Aorta (tissue), 5 donors: Measurements from ENCODE around the gene TNFSF15. TPM values are rescaled to one million over a fixed set of nuclear protein-coding genes. Genes with fewer than 3 reads are reported as not detected.

Experiments used
- ATAC-seq: fragments of 200-7000 bp; cut with Tn5 transposase; one replicate; pipeline ENCODE4 v1.9.1; 2022; ENCODE audit warnings: moderate library complexity; ENCODE audit not compliant: low FRiP score
- DNase-seq, 2 donors: peaks; one replicate each; pipeline ENCODE4 v3.0.0-alpha.2; 2020
- H3K27ac ChIP-seq, 2 donors: one replicate each; pipeline ENCODE4 v1.5.1; 2013; ENCODE audit warnings: low read length in 2 of 2, mild to moderate bottlenecking in 2 of 2, moderate library complexity in 2 of 2, control low read depth in 1 of 2, inconsistent platforms in 1 of 2, low read depth in 1 of 2
- H3K27me3 ChIP-seq, 2 donors: one replicate each; pipeline ENCODE4 v1.6.1; 2013; ENCODE audit warnings: control low read depth in 1 of 2, low read length in 1 of 2, mild to moderate bottlenecking in 1 of 2, moderate library complexity in 1 of 2; ENCODE audit not compliant: insufficient read depth in 2 of 2, control insufficient read depth in 1 of 2
- H3K36me3 ChIP-seq, 2 donors: one replicate each; pipeline ENCODE4 v1.6.1; 2013; ENCODE audit warnings: control low read depth in 1 of 2, low read length in 1 of 2, mild to moderate bottlenecking in 1 of 2; ENCODE audit not compliant: insufficient read depth in 2 of 2, control insufficient read depth in 1 of 2
- H3K4me1 ChIP-seq, 2 donors: one replicate each; pipeline ENCODE4 v1.6.1; 2013; ENCODE audit warnings: low read length in 2 of 2, control low read depth in 1 of 2, mild to moderate bottlenecking in 1 of 2, moderate library complexity in 1 of 2; ENCODE audit not compliant: insufficient read depth in 2 of 2, control insufficient read depth in 1 of 2
- H3K4me3 ChIP-seq, 2 donors: one replicate each; pipeline ENCODE4 v1.5.1; 2013; ENCODE audit warnings: low read length in 2 of 2, control low read depth in 1 of 2, mild to moderate bottlenecking in 1 of 2
- H3K9me3 ChIP-seq: one replicate; pipeline ENCODE4 v1.6.1; 2013; ENCODE audit warnings: mild to moderate bottlenecking, low read length; ENCODE audit not compliant: control insufficient read depth
- WGBS, 2 donors: extraction: QIAGEN DNeasy Blood & Tissue Kit; methylation state at CpG; one replicate each; pipeline ENCODE4 v1.1.7; 2013; 5-methylcytosine and 5-hydroxymethylcytosine counted together
- intact Hi-C, 2 donors: fragments of 100-400 bp; cut with DNase I; formaldehyde crosslinking; loops; one replicate each; pipeline versions ENCODE4 v1.14.2 to v1.15.0; 2022
- polyA plus RNA-seq, 2 donors: library from polyadenylated mRNA; stranded (reverse); fragments of 200-250 nt; gene quantifications; one replicate each; pipeline ENCODE4 v1.2.3, GENCODE V29; 2013
- total RNA-seq, 2 donors: library from RNA; stranded (reverse); fragmentation: NEBNext Ultra II Directional; extraction: Animal tissue kit (Norgen Biotek cat#: 25700); gene quantifications; one replicate each; pipeline ENCODE4 v1.2.1, GENCODE V29; 2021
- donor health status: healthy with polysubstance abuse.
- donor health status: Bipolar disorder and iron deficiency.
- donor health status: DM: no; HTN: no; CAD: no.
- donor health status: DM: no; HTN: no; CAD: no.
- donor health status: DM: yes; HTN: yes; CAD: no.

The TNFSF15 gene
- total and polyA plus RNA-seq, 4 donors, result 0.03 to 0.81 (median 0.33) TPM

DNA sequence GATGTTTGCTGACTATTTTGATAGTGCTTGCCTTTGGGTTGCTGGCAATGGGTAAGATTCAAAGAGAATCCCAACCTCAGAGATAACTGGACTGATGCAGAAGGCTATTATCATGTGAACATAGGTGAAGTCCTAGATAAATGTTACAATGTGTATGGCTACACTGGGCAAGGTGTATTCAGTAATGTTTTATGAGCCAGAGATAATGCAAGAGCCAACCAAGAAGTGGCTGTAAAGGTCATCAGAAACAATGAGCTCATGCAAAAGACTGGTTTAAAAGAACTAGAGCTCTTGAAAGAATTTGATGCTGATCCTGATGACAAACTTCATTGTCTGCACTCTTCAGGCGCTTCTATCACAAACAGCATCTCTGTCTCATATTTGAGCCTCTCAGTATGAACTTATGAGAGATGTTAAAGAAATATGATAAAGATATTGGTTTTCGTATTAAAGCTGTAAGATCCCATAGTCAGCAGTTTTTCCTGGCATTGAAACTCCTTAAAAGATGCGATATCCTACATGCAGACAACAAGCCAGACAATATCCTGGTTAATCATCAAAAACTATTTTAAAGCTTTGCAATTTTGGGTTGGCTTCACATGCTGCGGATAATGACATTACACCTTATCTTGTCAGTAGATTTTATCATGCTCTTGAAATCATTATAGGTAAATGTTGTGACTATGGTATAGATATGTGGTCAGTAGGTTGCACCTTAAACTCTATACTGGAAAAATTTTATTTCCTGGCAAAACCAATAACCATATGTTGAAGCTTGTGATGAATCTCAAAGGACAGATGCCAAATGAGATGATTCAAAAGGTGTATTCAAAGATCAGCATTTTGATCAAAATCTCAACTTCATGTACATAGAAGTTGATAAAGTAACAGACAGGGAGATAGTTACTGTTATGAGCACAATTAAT lies 41.9 kb upstream of the TNFSF15 start:
- ATAC-seq (no peak), DNase-seq (no peak)
- Histone ChIP-seq H3K27me3 (no peaks in the 10 kb centered on the region), H3K27ac (no peak overlapping the region), H3K36me3 (no peaks in the 10 kb centered on the region), H3K4me3 (no peak overlapping the region), H3K9me3 (peaks cover 2% of the 10 kb centered on the region), H3K4me1 (no peaks in the 10 kb centered on the region)
- intact Hi-C loops, result no loop called here
- 97% methylated on average over 4 of the region's 4 CpGs for WGBS, 2 donors

DNA sequence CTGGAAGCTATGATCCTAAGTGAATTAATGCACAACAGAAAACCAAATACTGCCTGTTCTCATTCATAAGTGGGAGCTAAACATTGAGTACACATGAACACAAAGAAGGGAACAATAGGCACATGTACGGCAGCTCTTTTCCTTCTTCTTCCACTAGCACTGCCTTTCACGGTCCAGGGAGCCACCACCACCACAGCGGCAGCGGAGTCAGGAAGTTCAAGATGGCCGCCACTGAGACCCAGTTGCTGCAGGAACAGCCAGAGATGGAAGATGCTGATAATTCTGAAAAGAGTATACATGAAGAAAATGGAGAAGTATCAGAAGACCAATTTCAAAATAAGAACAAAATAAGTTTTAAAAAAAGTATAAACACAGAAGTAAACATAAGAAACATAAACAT lies 39.5 kb upstream of the TNFSF15 start:
- Histone ChIP-seq H3K4me3 (no peak overlapping the region), H3K36me3 (no peaks in the 10 kb centered on the region), H3K27me3 (peaks cover 0 to 1% of the 10 kb centered on the region in 2 donors), H3K9me3 (peaks cover 2% of the 10 kb centered on the region), H3K27ac (no peak overlapping the region), H3K4me1 (no peaks in the 10 kb centered on the region)
- WGBS, 2 donors, result 92 to 93% methylated on average over 5 of the region's 5 CpGs
- intact Hi-C loops, result no loop called here
- ATAC-seq (no peak), DNase-seq (no peak)

DNA sequence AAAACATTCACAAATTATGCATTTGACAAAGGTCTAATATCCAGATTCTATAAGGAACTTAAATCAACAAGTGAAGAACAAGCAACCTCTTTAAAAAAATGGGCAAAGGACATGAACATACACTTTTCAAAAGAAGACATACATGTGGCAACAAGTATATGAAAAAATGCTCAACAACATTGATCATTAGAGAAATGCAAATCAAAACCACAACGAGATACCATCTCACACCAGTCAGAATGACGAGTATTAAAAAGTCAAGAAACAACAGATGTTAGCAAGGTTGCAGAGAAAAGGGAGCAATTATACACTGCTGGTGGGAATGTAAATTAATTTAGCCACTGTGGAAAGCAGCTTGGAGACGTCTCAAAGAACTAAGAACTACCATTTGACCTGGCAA lies 38.9 kb upstream of the TNFSF15 start:
- Histone ChIP-seq H3K9me3 (peaks cover 2% of the 10 kb centered on the region), H3K4me1 (no peaks in the 10 kb centered on the region), H3K27ac (no peak overlapping the region), H3K36me3 (no peaks in the 10 kb centered on the region), H3K4me3 (no peak overlapping the region), H3K27me3 (peaks cover 0 to 1% of the 10 kb centered on the region in 2 donors)
- DNase-seq, result no peak
- 57 to 62% methylated on average over 3 of the region's 3 CpGs for WGBS, 2 donors
- intact Hi-C loops, result no loop called here
- ATAC-seq, result no peak

DNA sequence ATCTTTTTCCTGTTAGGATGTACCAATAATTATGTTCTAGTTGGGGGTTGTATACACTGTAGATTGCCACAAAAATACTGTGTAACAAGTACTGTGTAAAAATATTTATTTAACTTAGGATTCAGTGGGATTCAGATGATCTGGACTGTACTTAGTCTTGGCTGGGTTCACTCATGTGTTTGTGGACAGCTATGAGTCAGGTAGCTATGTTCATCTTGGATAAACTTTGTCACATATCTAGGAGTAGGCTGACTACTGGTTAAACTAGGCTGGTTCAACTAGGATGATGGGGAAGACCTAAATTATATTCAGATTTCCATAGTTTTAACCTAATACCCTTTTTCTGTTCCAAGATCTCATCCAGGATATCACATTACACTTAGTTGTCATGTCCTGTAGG lies 32.1 kb upstream of the TNFSF15 start:
- Histone ChIP-seq H3K4me1 (no peaks in the 10 kb centered on the region), H3K27me3 (peaks cover 0 to 1% of the 10 kb centered on the region in 2 donors), H3K27ac (no peak overlapping the region), H3K36me3 (no peaks in the 10 kb centered on the region), H3K9me3 (no peaks in the 10 kb centered on the region), H3K4me3 (no peak overlapping the region)
- intact Hi-C loops, result no loop called here
- no peak for ATAC-seq
- DNase-seq, result no peak

DNA sequence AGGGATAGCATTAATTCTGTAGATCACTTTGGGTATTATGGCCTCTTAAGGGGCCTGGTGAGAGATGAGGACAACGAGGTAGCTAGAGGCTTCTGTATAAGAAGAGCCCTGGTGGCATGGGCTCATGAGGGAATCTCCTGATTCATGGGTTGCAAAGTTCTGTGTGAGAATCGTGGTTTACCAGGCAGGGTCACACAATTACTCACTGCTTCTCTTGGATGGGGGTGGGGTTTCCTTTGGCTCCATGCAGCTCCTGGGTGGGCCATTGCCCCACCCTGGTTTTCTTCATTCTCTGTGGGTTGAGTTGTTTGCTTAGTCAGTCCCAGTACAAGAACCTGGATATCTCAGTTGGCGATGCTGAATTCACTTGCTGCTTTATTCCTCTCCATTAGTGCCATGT lies 30.9 kb upstream of the TNFSF15 start:
- H3K27ac ChIP-seq, result no peak overlapping the region
- no peaks in the 10 kb centered on the region for H3K36me3 ChIP-seq
- peaks cover 0 to 1% of the 10 kb centered on the region in 2 donors for H3K27me3 ChIP-seq
- WGBS, 2 donors, result 87 to 91% methylated on average over 3 of the region's 3 CpGs
- no peaks in the 10 kb centered on the region for H3K4me1 ChIP-seq
- intact Hi-C loops, result no loop called here
- DNase-seq (no peak), ATAC-seq (no peak)
- H3K9me3 ChIP-seq, result no peaks in the 10 kb centered on the region
- no peak overlapping the region for H3K4me3 ChIP-seq

DNA sequence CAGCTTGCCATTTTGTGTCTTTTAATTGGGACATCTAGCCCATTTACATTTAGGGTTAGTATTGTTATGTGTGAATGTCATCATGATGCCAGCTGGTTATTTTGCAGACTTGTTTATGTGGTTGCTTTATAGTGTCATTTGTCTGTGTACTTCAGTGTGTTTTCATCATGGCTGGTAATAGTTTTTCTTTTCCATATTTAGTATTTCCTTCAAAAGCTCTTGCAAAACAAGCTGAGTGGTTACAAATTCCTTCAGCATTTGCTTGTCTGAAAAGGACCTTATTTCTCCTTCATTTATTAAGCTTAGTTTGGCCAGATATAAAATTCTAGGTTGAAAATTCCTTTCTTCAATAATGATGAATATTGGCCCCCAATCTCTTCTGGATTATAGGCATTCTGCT lies 28.5 kb upstream of the TNFSF15 start:
- Histone ChIP-seq H3K9me3 (no peaks in the 10 kb centered on the region), H3K36me3 (no peaks in the 10 kb centered on the region), H3K27ac (no peak overlapping the region), H3K27me3 (no peaks in the 10 kb centered on the region), H3K4me3 (no peak overlapping the region), H3K4me1 (no peaks in the 10 kb centered on the region)
- DNase-seq (no peak), ATAC-seq (no peak)
- intact Hi-C loops, result no loop called here

DNA sequence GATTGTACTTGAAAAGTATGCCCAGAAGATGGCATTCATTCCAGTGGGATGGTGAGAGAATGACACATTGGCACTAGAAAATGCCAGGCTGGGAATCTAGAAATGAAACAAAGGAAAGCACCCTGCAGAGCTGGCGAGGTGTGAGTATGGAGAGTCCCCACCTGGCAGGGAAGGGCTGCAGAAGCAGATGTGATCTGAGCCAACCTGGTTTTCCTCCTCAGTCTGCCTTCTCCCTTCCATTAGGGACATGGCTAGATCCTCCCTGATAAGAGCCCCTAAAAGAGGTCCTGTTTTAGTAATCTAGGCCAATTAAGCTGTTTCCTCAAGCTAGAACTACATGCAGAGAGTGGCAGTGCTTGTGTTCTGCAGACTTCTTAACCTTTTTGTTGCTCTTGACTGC lies 24.7 kb upstream of the TNFSF15 start:
- H3K27me3 ChIP-seq, result no peaks in the 10 kb centered on the region
- peaks cover 1% of the 10 kb centered on the region for H3K9me3 ChIP-seq
- H3K4me3 ChIP-seq, result no peak overlapping the region
- H3K27ac ChIP-seq, result no peak overlapping the region
- DNase-seq (no peak), ATAC-seq (no peak)
- intact Hi-C loops, result no loop called here
- 50 to 66% methylated on average over 1 of the region's 1 CpG for WGBS, 2 donors
- no peaks in the 10 kb centered on the region for H3K36me3 ChIP-seq
- H3K4me1 ChIP-seq, result no peaks in the 10 kb centered on the region

DNA sequence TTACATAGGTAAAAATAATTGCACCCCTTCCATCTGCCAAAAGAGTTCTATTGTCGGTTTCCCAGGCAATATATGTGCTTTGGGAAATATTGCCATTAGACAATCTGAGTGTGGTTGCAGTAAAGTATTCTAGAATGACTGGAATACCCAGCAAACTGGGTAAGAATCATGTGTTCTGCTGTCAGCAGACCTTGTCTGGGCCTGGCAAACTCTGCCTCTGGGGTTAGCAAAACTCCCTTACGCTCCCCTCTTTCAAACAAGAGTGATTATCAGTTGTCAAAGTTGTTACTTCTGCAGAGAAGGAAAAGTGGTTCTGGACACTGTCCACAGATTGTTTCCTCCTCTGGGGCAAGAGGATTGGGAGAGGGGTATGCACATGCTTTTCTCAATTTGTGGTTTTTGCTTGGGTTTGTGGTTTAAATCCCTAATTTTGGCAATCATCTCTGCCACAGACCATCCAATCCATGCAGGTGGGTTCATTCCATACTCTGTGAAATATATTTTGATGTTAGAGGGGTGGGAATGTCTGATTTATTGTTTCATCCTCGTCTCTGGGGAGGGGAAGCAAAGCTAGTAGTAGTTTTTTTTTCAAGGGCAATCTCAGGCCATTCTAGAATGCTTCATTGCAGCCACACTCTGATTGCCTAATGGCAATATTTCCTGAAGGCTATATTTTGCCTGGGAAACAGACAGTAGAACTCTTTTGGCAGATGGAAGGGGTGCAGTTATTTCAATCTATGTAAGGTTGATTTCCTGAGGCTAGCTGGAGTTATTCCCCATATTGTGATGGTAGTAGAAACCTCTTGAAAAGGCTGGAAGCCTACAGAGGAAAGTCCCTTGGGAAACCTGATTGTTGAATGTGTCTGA lies 24.0 kb upstream of the TNFSF15 start:
- WGBS, 2 donors, result 58 to 73% methylated on average over 3 of the region's 3 CpGs
- Histone ChIP-seq H3K4me1 (no peaks in the 10 kb centered on the region), H3K9me3 (peaks cover 1% of the 10 kb centered on the region), H3K36me3 (no peaks in the 10 kb centered on the region), H3K27me3 (no peaks in the 10 kb centered on the region), H3K27ac (no peak overlapping the region), H3K4me3 (no peak overlapping the region)
- intact Hi-C loops, result no loop called here
- no peak for DNase-seq
- ATAC-seq, result no peak

DNA sequence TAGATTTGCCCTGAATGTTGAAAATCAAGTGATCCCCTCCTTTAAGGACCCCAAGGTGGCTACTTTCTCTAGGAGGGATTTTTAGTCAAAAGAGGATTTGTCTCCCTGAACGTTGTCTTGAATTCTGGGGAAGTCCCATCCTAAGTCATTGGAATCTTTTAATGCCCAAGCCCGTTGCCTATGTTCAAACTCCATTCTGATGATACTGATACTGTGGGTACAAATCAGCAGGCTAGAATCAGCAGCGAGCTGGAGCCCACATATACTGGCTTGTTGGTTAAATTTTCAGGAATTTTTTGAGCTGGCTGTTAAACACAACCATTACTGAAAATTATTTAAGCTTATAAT lies 22.4 kb upstream of the TNFSF15 start:
- ATAC-seq, result no peak
- DNase-seq, result no peak
- Histone ChIP-seq H3K36me3 (no peaks in the 10 kb centered on the region), H3K4me3 (no peak overlapping the region), H3K27ac (no peak overlapping the region), H3K27me3 (no peaks in the 10 kb centered on the region), H3K4me1 (no peaks in the 10 kb centered on the region), H3K9me3 (peaks cover 1% of the 10 kb centered on the region)
- intact Hi-C loops, result no loop called here
- WGBS, 2 donors, result 83 to 90% methylated on average over 3 of the region's 3 CpGs
